ENCODE measurements around the gene ABI1. TPM values are rescaled to one million over a fixed set of nuclear protein-coding genes. Genes with fewer than 3 reads are reported as not detected.
"Not testable (repeated sequence)": the region's sequence is repeated elsewhere in the genome, so short reads cannot be mapped to it uniquely, and the experiment has no call there.

Gene ABI1
- 38.1 and 53.3 TPM in 2 replicates for total RNA-seq

GRCh38 chr10:26860443-26861204, at the start of gene ABI1:
Gene ABI1 (minus strand): TSS chr10:26860958. CDS start chr10:26860863, 95 bp downstream.
- DNase-seq (ENCODE audit: low read depth), result peak; percentile 96

- DNase-seq (ENCODE audit: low read depth), result no peak
Measured at GRCh38 chr10:26909753-26910152, 49.0 kb upstream of the ABI1 start.

GRCh38 chr10:26905253-26905781, 44.6 kb upstream of the ABI1 start:
- DNase-seq (ENCODE audit: low read depth), result not testable (repeated sequence)

GRCh38 chr10:26903431-26904217, 42.9 kb upstream of the ABI1 start:
- no peak for DNase-seq (ENCODE audit: low read depth)

GRCh38 chr10:26892306-26892923, 31.7 kb upstream of the ABI1 start:
- DNase-seq (ENCODE audit: low read depth), result not testable (repeated sequence)

- peak; percentile 64 for DNase-seq (ENCODE audit: low read depth)
Measured at GRCh38 chr10:26890956-26891355, 30.2 kb upstream of the ABI1 start.

- no peak for DNase-seq (ENCODE audit: low read depth)
Measured at GRCh38 chr10:26887611-26888215, 27.0 kb upstream of the ABI1 start.

GRCh38 chr10:26881600-26882331, 21.0 kb upstream of the ABI1 start:
- DNase-seq (ENCODE audit: low read depth), result peak; percentile 74

- no peak for DNase-seq (ENCODE audit: low read depth)
Measured at GRCh38 chr10:26879744-26880143, 19.0 kb upstream of the ABI1 start.

GRCh38 chr10:26870766-26871165, 10.0 kb upstream of the ABI1 start:
- no peak for DNase-seq (ENCODE audit: low read depth)

- DNase-seq (ENCODE audit: low read depth), result no peak
Measured at GRCh38 chr10:26869528-26869927, 8.8 kb upstream of the ABI1 start.

- DNase-seq (ENCODE audit: low read depth), result no peak
Measured at GRCh38 chr10:26863351-26864076, 2.8 kb upstream of the ABI1 start.

GRCh38 chr10:26861205-26861998, 644 bp upstream of the ABI1 start:
- no peak for DNase-seq (ENCODE audit: low read depth)

GRCh38 chr10:26860102-26860442, 686 bp downstream of the ABI1 start:
- DNase-seq (ENCODE audit: low read depth), result peak; percentile 72

- DNase-seq (ENCODE audit: low read depth), result no peak
Measured at GRCh38 chr10:26859241-26860101, 1.3 kb downstream of the ABI1 start.

- DNase-seq (ENCODE audit: low read depth), result no peak
Measured at GRCh38 chr10:26858707-26859034, 2.1 kb downstream of the ABI1 start.

- peak; percentile 43 for DNase-seq (ENCODE audit: low read depth)
Measured at GRCh38 chr10:26857991-26858706, 2.6 kb downstream of the ABI1 start.

GRCh38 chr10:26857553-26857952, 3.2 kb downstream of the ABI1 start:
- not testable (repeated sequence) for DNase-seq (ENCODE audit: low read depth)
